ENCODE measurements around the gene USH1G. TPM values are rescaled to one million over a fixed set of nuclear protein-coding genes. Genes with fewer than 3 reads are reported as not detected.

USH1G gene
- total and polyA plus RNA-seq, 2 of the 13 experiments (the other 11 are each of a cell fraction or from before 2014, with no cell fraction given) = 0.04 TPM; not detected in 1

GRCh38 chr17:74961657-74962350, 38.7 kb upstream of the USH1G start:
- Histone ChIP-seq H3K27me3 (ENCODE audit: control insufficient read depth in 1 of 2, insufficient read depth in 2 of 2, low read length in 2 of 2) (no peaks in the 10 kb centered on the region; a peak in 2 of 5 replicates), H3K9ac (ENCODE audit: insufficient read depth, low read depth, low read length) (no peak overlapping the region), H3K9me3 (ENCODE audit: low read length) (no peaks in the 10 kb centered on the region), H3K79me2 (ENCODE audit: insufficient read depth, low read length) (no peaks in the 10 kb centered on the region), H3K4me2 (ENCODE audit: low read depth, low read length) (no peak overlapping the region), H4K20me1 (ENCODE audit: insufficient read depth, low read length) (no peaks in the 10 kb centered on the region), H3K27ac (ENCODE audit: extremely low read length, insufficient read depth, low read length) (no peak overlapping the region), H3K4me1 (ENCODE audit: insufficient read depth, low read length) (peaks cover 6% of the 10 kb centered on the region; the same call in 1 of the 2 replicates), H3K4me3 (replicated peaks in 1 of 3; ENCODE audit: insufficient read depth in 1 of 3, low read depth in 2 of 3, low read length in 3 of 3) (no peak overlapping the region), H2AFZ (ENCODE audit: low read length) (no peak overlapping the region), H3K36me3 (replicated peaks in 1 of 2; ENCODE audit: control insufficient read depth in 1 of 2, insufficient read depth in 2 of 2, low read length in 2 of 2) (no peaks in the 10 kb centered on the region)
- WGBS (ENCODE audit: low lambda C conversion rate) = 36% methylated on average over 17 of the region's 23 CpGs
- peak; percentile 98 for FAIRE-seq
- intact Hi-C loops (cut with micrococcal nuclease; ENCODE audit: unreplicated experiment) (loop anchor here (1.0 to 5.0 kb wide), 4 partner anchors 20 to 170 kb away; no protein-coding TSS in a partner anchor), in situ Hi-C loops (cut with HindIII; ENCODE audit: extremely low pct_ligation_motif_present, low pct_unique_long_range_greater_than_20kb) (loop anchor here (5.0 to 10.0 kb wide), 2 partner anchors 45 to 453 kb away; no protein-coding TSS in a partner anchor)
- no TSS peak for BruUV-seq (replicated peaks)
- peak; percentile 70 for ATAC-seq
- ChIA-PET POLR2A (interaction anchor here (0.7 to 5.2 kb wide), 14 partner anchors 9 to 243 kb away, joined by 3 to 94 read pairs (median 8); partner anchors contain the start of genes ARMC7, CDR2L, FDXR and HID1), CTCF (ENCODE audit: low intra/inter-chr PET ratio, low total read pairs) (interaction anchor here (0.8 to 2.6 kb wide), 7 partner anchors 39 to 130 kb away, joined by 3 to 44 read pairs (median 4); partner anchors contain the start of genes MRPL58, OTOP2 and USH1G)
- DNase-seq (ENCODE audit: low spot score) = peak; percentile 85
- TF ChIP-seq DBP (CRISPR knock-in tag; IDR thresholded peaks at IDR 0.05; ENCODE audit: not compliant biosample characterization) (no peak), CC2D1A (CRISPR knock-in tag; IDR thresholded peaks at IDR 0.05) (no peak), AHR (CRISPR knock-in tag; IDR thresholded peaks at IDR 0.05) (no peak), ZNF580 (CRISPR knock-in tag; IDR thresholded peaks at IDR 0.05; ENCODE audit: borderline replicate concordance, low read depth) (0 out of 2 replicates have a peak, but pooled peaks have one; percentile 26), ZBTB38 (CRISPR knock-in tag; IDR thresholded peaks at IDR 0.05) (no peak), ATF1 (CRISPR knock-in tag; IDR thresholded peaks at IDR 0.05) (no peak), AGO1 (IDR thresholded peaks at IDR 0.05; ENCODE audit: low read depth, low read length, poor library complexity, severe bottlenecking) (no peak), ZNF512B (CRISPR knock-in tag; IDR thresholded peaks at IDR 0.05; ENCODE audit: borderline replicate concordance) (no peak), ZNF883 (CRISPR knock-in tag; IDR thresholded peaks at IDR 0.05; ENCODE audit: not compliant biosample characterization) (peak; percentile 77), MAF1 (CRISPR knock-in tag; IDR thresholded peaks at IDR 0.05; ENCODE audit: borderline replicate concordance) (peak; percentile 61; the same call in 1 of the 2 replicates), SRSF9 (IDR thresholded peaks at IDR 0.05; ENCODE audit: borderline replicate concordance, insufficient read depth, low read depth, low read length, poor library complexity, severe bottlenecking) (no peak), PAWR (CRISPR knock-in tag; IDR thresholded peaks at IDR 0.05; ENCODE audit: borderline replicate concordance) (no peak), KDM2A (CRISPR knock-in tag; IDR thresholded peaks at IDR 0.05; ENCODE audit: borderline replicate concordance, low read depth) (peak; percentile 79), HOXA9 (CRISPR knock-in tag; IDR thresholded peaks at IDR 0.05; ENCODE audit: borderline replicate concordance) (no peak), ZNF431 (CRISPR knock-in tag; IDR thresholded peaks at IDR 0.05; ENCODE audit: borderline replicate concordance, low read depth) (no peak), ZBTB43 (CRISPR knock-in tag; conservative IDR thresholded peaks at IDR 0.05) (no peak), ELF3 (CRISPR knock-in tag; IDR thresholded peaks at IDR 0.05) (no peak), TBX3 (IDR thresholded peaks at IDR 0.05; ENCODE audit: borderline replicate concordance) (no peak)

All from HepG2 (cell line).